Smooth muscle cell (in vitro differentiated cells): ENCODE measurements around the gene GGCT. TPM values are rescaled to one million over a fixed set of nuclear protein-coding genes. Genes with fewer than 3 reads are reported as not detected.

Experiments used
- DNase-seq: peaks from one replicate; lab custom pipeline; 2025; ENCODE audit not compliant: unreplicated experiment; lab: John Stamatoyannopoulos, UW
- H2AFZ ChIP-seq: fragments of 200-600 bp; sonication (generic); 2 replicates; pipeline ENCODE4 v1.6.0; 2016; ENCODE audit warnings: antibody characterized with exemption, low read depth, mild to moderate bottlenecking
- H3F3A ChIP-seq: fragments of 200-600 bp; sonication (generic); 2 replicates; pipeline ENCODE4 v1.6.0; 2017; ENCODE audit warnings: antibody characterized with exemption, low read depth
- H3K27ac ChIP-seq: fragments of 200-600 bp; sonication (generic); 2 replicates; pipeline ENCODE4 v1.5.1; 2016; ENCODE audit warnings: low read depth, mild to moderate bottlenecking
- H3K27me3 ChIP-seq: fragments of 200-600 bp; sonication (generic); 2 replicates; pipeline ENCODE4 v1.6.1; 2016; ENCODE audit warnings: low read depth, mild to moderate bottlenecking
- H3K36me3 ChIP-seq: fragments of 200-600 bp; sonication (generic); 2 replicates; pipeline ENCODE4 v1.5.1; 2016; ENCODE audit warnings: low read depth
- H3K4me1 ChIP-seq: fragments of 200-600 bp; sonication (generic); 2 replicates; pipeline ENCODE4 v1.5.1; 2016; ENCODE audit warnings: low read depth
- H3K4me2 ChIP-seq: fragments of 200-600 bp; sonication (generic); 2 replicates; pipeline ENCODE4 v1.6.0; 2016; ENCODE audit warnings: mild to moderate bottlenecking
- H3K4me3 ChIP-seq: fragments of 200-600 bp; sonication (generic); 2 replicates; pipeline ENCODE4 v1.5.1; 2016; ENCODE audit warnings: mild to moderate bottlenecking
- H3K79me2 ChIP-seq: fragments of 200-600 bp; sonication (generic); 2 replicates; pipeline ENCODE4 v1.6.0; 2016; ENCODE audit warnings: low read depth, mild to moderate bottlenecking
- H3K9ac ChIP-seq: fragments of 200-600 bp; sonication (generic); 2 replicates; pipeline ENCODE4 v1.6.0; 2016; ENCODE audit warnings: low read depth
- H3K9me3 ChIP-seq: fragments of 200-600 bp; sonication (generic); replicated peaks from 2 replicates; pipeline ENCODE4 v1.5.1; 2016; ENCODE audit warnings: low read depth
- H4K20me1 ChIP-seq: fragments of 200-600 bp; sonication (generic); 2 replicates; pipeline ENCODE4 v1.6.0; 2016; ENCODE audit warnings: low read depth
- WGBS: methylation state at CpG from one replicate; pipeline ENCODE4 v1.1.7; 2016; ENCODE audit warnings: low lambda C conversion rate; 5-methylcytosine and 5-hydroxymethylcytosine counted together
- polyA plus RNA-seq: library from polyadenylated mRNA; unstranded; fragments of >200 nt; fragmentation: Nextera tagmentation; extraction: Ambion mirVana; gene quantifications from 2 replicates; pipeline ENCODE4 v1.2.1, GENCODE V29; 2016
- total RNA-seq: library from RNA; depleted of rRNA; stranded (reverse); fragments of >200 nt; gene quantifications from 2 replicates; pipeline ENCODE4 v1.2.3, GENCODE V29; 2014
- TF ChIP-seq, protein P1 (sequence below): fragments of 200-600 bp; sonication (generic); IDR thresholded peaks from 2 replicates; pipeline ENCODE4 v1.5.1; 2017; ENCODE audit warnings: borderline replicate concordance, mild to moderate bottlenecking, antibody characterized with exemption; ENCODE audit not compliant: insufficient read depth, poor library complexity, severe bottlenecking

Gene GGCT
- total and polyA plus RNA-seq, 2 experiments from 2014 or later = 36.9 to 53.1 TPM

DNA sequence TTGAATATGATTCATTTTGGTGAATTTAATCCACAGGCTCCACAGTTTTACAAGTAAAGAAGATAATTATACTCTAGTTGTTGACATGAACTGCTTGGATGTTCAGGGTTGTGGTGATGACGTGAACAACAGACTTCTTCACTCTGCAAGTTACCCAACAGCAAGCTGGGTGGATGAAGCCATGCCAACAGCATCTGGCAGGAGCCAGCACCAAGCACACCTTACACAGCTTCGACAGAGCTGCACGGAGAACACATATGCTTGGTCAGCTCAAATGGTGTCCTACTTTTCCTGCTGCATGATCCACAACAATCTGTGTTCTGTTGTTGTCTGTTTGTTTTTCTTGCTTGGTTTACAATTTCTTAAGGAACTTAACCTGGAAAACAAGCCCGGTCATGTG, 35.8 kb downstream of the GGCT start:
- H3K9ac ChIP-seq = peak overlapping the region; percentile 76
- H4K20me1 ChIP-seq = peaks cover 14% of the 10 kb centered on the region
- peaks cover 31% of the 10 kb centered on the region for H3K4me1 ChIP-seq
- no peaks in the 10 kb centered on the region for H3K36me3 ChIP-seq
- peak overlapping the region; percentile 73 for H3K4me2 ChIP-seq
- no peak overlapping the region for H3K4me3 ChIP-seq
- 48% methylated on average over 4 of the region's 4 CpGs for WGBS
- no peaks in the 10 kb centered on the region for H3K27me3 ChIP-seq
- TF ChIP-seq, protein P1, sequence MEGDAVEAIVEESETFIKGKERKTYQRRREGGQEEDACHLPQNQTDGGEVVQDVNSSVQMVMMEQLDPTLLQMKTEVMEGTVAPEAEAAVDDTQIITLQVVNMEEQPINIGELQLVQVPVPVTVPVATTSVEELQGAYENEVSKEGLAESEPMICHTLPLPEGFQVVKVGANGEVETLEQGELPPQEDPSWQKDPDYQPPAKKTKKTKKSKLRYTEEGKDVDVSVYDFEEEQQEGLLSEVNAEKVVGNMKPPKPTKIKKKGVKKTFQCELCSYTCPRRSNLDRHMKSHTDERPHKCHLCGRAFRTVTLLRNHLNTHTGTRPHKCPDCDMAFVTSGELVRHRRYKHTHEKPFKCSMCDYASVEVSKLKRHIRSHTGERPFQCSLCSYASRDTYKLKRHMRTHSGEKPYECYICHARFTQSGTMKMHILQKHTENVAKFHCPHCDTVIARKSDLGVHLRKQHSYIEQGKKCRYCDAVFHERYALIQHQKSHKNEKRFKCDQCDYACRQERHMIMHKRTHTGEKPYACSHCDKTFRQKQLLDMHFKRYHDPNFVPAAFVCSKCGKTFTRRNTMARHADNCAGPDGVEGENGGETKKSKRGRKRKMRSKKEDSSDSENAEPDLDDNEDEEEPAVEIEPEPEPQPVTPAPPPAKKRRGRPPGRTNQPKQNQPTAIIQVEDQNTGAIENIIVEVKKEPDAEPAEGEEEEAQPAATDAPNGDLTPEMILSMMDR = no peak
- no peaks in the 10 kb centered on the region for H3K9me3 ChIP-seq
- H3K79me2 ChIP-seq = peaks cover 26% of the 10 kb centered on the region
- no peak overlapping the region for H2AFZ ChIP-seq
- H3K27ac ChIP-seq = peak overlapping the region; percentile 90
- H3F3A ChIP-seq = peaks cover 56% of the 10 kb centered on the region
- DNase-seq = no peak

DNA sequence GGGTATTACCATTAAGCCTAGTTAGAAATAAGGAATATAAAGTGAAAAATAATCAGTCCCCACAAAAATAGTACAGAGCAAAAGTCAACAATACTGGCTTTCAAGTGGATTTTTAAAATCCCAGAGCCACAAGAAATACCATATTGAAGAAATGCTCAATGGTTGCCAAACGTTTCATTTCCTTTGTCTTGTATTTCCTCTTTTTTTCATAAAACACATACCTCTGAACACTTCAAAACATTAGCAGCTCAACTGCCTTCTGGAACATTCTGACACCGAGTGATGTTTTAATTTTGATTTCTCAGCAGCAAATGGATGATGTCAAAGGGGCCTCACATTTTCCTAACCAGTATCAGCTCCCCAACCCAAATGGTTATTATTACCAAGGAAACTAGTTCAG, 36.6 kb downstream of the GGCT start:
- WGBS = 98% methylated on average over 2 of the region's 2 CpGs
- Histone ChIP-seq H3K4me1 (peaks cover 30% of the 10 kb centered on the region), H3K9me3 (no peaks in the 10 kb centered on the region), H4K20me1 (peaks cover 14% of the 10 kb centered on the region), H3K4me3 (no peak overlapping the region), H3K36me3 (no peaks in the 10 kb centered on the region), H3K27me3 (no peaks in the 10 kb centered on the region), H2AFZ (no peak overlapping the region), H3K79me2 (peaks cover 31% of the 10 kb centered on the region), H3K27ac (peak overlapping the region; percentile 90), H3K4me2 (peak overlapping the region; percentile 73), H3F3A (peaks cover 49% of the 10 kb centered on the region), H3K9ac (peak overlapping the region; percentile 76)
- TF ChIP-seq, protein P1 = no peak
- no peak for DNase-seq

DNA sequence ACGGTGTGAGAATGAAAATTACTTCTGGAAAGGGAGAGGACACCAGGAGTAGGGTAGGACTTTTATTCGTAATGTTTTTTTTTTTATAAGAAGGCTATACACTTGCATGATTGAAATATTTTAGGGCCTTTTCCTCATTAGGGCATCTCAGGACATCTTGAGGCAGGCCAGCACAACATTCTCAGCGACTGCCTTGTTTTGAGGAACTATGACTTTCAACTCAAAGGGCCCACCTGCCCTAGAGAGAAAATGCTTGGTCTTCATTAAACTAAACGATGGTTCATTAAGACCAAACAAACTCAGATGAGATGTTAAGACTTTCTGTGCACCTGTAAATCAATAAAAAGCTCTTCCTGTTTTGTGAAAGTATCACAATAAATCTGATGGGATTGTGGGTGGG, 37.4 kb downstream of the GGCT start:
- H3K4me2 ChIP-seq = no peak overlapping the region
- peaks cover 11% of the 10 kb centered on the region for H4K20me1 ChIP-seq
- no peak overlapping the region for H2AFZ ChIP-seq
- H3K9ac ChIP-seq = no peak overlapping the region
- H3F3A ChIP-seq = peaks cover 44% of the 10 kb centered on the region
- peaks cover 31% of the 10 kb centered on the region for H3K79me2 ChIP-seq
- H3K9me3 ChIP-seq = no peaks in the 10 kb centered on the region
- H3K27me3 ChIP-seq = no peaks in the 10 kb centered on the region
- H3K4me3 ChIP-seq = no peak overlapping the region
- DNase-seq = no peak
- TF ChIP-seq, protein P1 = no peak
- WGBS = 93% methylated on average over 4 of the region's 4 CpGs
- H3K36me3 ChIP-seq = no peaks in the 10 kb centered on the region
- no peak overlapping the region for H3K27ac ChIP-seq
- peaks cover 24% of the 10 kb centered on the region for H3K4me1 ChIP-seq

DNA sequence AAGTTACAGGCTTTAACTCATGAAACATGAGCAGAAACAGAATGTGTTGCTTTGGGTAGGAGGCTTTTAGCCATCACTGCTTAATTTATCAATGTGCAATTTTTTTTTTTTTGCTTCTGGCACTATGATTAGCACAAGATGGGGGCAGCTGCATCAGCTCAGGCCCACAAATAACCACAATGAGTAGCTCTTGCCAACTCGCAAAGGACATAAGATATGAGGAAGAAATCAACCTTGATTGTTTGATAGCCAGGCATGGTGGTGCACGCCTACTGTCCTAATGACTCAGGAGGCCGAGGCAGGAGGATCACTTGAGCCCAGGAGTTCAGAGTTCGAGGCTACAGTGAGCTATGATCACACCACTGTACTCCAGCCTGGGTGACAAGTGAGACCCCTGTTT, 38.4 kb downstream of the GGCT start:
- TF ChIP-seq, protein P1 = no peak
- H3K27me3 ChIP-seq = no peaks in the 10 kb centered on the region
- DNase-seq = no peak
- H3K9ac ChIP-seq = no peak overlapping the region
- peak overlapping the region; percentile 53 for H3K4me2 ChIP-seq
- peak overlapping the region; percentile 56 for H3K27ac ChIP-seq
- H2AFZ ChIP-seq = no peak overlapping the region
- WGBS = 90% methylated on average over 4 of the region's 4 CpGs
- peaks cover 31% of the 10 kb centered on the region for H3K79me2 ChIP-seq
- peaks cover 34% of the 10 kb centered on the region for H3F3A ChIP-seq
- no peak overlapping the region for H3K4me3 ChIP-seq
- peaks cover 15% of the 10 kb centered on the region for H3K4me1 ChIP-seq
- no peaks in the 10 kb centered on the region for H3K36me3 ChIP-seq
- peaks cover 4% of the 10 kb centered on the region for H4K20me1 ChIP-seq
- H3K9me3 ChIP-seq = no peaks in the 10 kb centered on the region
